ENCODE measurements around the gene CSRNP2.
"Not testable (repeated sequence)": the region's sequence is repeated elsewhere in the genome, so short reads cannot be mapped to it uniquely, and the experiment has no call there.

The CSRNP2 gene

DNA sequence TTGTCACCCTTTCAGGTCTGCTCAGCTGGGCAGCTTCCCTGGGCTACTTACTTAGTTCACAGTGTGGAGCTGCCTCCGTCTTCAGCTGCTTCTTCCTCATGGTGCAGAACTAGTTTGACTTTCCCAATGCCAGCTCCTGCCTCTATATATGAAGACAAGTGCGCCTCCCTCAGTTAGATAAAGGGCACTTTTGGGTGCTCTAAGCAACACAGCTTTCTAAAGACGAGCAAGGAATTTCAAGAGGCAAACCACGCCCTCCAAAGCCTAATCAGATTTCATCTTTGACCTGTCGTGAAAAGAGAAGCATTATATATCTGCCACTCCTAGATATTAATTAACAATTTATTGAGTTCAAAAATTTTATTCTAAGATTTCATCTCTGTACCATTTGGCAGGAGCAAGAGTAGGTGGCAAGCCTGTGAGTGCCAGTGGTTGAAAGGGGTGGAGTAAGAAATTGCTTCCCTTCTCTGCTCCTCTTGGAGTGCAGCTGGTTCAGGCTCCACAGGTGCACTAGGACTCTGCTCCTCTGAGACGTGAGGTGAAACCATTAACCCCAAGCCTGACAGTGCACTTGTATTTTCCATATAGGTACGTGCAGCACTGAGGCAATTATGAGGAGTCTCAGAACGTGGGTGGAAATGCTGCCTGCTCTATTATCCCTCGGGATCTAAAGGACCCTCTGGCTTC is 55.1 kb downstream of the CSRNP2 start:
- peak; percentile 73 for DNase-seq (ENCODE audit: low read depth)

DNA sequence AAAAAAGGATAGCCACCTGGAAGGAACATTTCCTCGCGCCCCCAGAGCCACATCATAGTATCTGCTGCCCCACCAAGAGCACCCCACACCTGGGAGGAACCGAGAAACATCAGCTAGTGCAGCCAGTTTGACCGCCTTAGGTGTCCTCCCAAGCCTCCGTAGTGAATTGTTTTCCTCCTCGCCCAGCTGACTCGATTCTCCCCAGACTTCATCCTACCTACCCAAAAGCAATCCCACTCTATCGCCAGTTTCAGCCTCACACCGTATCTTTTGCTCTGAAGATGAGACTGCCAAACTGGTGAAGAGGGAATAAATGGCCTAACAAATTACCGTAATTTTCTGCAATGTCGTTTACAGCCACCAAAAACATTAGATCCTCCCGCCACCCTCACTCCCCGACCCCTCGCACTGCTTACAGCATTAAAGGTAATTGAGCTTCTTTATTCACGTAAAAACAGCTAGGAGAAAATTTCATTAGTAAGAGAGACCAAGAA is 56.0 kb downstream of the CSRNP2 start:
- no peak for DNase-seq (ENCODE audit: low read depth)

GRCh38 chr12:51025836-51026638 is 57.4 kb downstream of the CSRNP2 start, which contains the start of gene SLC11A2:
Gene SLC11A2 (minus strand): TSS chr12:51026384. CDS start chr12:51010728, 15,656 bp downstream.
- peak; percentile 96 for DNase-seq (ENCODE audit: low read depth)

DNA sequence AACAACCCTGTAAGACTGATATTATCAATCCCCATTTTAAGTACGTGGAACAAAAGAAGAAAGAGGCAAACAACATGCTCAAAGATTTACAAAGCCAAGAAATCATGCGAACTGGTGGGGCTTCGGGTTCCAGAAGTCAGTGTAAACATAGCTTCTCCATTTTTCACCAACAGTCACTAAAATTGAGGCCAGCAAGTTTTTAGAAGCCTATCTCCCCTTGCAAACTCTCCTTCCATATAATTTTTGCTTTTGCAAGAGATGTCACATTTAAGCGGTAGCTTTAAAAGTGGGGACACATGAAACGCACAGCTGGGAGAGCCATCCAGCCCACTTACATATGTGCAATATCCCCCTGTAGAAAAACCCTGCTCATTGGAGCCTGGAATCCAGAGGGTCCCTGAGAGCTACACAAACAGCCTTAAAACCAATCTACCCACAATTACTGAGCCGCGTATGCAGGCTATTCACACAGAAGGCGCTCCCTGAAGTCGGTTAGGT is 58.0 kb downstream of the CSRNP2 start:
- no peak for DNase-seq (ENCODE audit: low read depth)

DNA sequence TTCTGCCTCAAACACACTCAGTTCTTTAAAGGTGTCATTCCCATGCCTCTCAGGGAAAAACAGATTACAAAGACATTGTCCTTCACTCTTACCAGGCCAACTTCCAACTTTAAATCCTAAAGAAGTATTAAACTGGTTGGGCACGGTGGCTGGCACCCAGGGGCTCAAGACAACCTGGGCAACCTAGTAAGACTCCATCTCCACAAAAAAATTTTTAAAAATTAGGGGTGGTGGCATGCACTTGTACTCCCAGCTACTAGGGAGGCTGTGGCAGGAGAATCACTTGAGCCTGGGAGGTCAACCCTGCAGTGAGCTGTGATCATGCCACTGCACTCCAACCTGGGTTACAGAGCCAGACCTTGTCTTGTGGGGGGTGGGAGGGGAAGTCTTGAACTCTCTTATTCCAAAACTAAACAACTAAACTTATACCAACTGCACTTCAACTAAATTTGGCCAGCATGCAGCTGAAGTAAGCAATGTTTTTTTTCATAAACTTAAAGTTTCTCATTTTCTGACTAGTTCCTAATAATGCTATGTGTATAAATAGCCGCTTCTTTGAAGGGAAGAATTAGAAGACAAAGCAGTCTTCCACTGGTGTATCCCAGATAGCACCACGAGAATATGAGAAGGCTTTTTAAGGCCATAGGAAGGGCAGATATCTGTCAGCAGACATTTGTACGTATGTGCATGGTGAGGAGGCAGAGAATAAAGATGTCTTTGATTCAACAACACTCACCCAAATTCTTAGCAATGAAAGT is 59.6 kb downstream of the CSRNP2 start:
- no peak for DNase-seq (ENCODE audit: low read depth)

DNA sequence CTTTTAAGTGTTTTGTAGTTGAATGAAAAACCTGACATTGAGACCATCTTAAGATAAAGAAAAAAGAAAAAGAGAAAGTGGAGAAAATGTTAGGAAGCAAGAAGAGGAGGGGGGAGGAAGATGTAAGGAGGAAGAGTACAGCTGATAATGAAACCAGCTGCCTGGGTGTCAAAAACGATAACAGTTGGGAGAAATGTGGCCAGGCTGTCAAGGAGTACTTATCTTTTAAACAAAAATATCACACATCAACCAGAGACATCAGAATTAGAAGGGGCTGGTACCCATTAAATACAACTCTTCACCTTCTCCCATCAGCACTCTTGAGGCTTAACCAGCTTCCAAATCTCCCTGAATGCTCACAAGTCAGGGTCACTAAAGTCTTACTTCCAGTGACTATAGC is 61.7 kb downstream of the CSRNP2 start:
- DNase-seq (ENCODE audit: low read depth), result no peak

GRCh38 chr12:51020448-51021182 is 62.8 kb downstream of the CSRNP2 start:
- DNase-seq (ENCODE audit: low read depth), result no peak

DNA sequence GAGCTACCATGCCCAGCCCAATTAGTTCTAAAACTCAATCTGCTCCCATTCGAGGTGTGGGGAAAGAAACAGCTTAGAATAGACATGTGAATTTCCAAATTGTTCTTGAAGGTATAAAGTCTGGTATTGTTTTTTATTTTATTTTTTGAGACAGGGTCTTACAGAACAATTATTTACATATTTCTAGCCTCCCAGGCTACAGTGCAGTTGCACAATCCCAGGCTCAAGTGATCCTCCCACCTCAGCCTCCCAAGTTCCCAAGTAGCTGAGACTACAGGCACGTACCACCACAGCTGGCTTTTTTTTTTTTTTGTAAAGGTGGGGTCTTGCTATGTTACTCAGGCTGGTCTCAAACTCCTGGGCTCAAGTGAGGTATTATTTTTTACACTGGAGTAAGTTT is 63.5 kb downstream of the CSRNP2 start:
- no peak for DNase-seq (ENCODE audit: low read depth)

- DNase-seq (ENCODE audit: low read depth), result no peak
Measured at GRCh38 chr12:51018956-51019355, 64.4 kb downstream of the CSRNP2 start.

DNA sequence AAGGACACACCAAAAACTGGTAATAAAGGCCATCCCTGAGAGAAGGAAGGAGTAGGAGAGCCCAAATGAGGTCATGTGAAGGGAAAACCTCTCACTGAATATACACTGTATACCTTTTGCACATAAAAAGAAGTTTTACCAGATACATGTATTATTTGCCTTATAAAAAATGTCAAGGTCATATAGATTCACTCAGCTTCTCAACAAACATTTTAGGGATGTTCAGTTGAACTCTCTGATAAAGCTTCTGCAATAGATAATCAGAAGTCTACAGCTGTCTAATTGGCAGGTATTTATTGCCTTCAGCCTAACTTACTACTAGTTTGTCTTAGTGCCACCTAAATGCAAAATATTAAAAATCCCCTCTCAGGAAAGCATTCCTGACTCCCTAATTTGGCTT is 65.9 kb downstream of the CSRNP2 start:
- DNase-seq (ENCODE audit: low read depth), result no peak

- not testable (repeated sequence) for DNase-seq (ENCODE audit: low read depth)
Measured at GRCh38 chr12:51014467-51014866, 68.9 kb downstream of the CSRNP2 start.

DNA sequence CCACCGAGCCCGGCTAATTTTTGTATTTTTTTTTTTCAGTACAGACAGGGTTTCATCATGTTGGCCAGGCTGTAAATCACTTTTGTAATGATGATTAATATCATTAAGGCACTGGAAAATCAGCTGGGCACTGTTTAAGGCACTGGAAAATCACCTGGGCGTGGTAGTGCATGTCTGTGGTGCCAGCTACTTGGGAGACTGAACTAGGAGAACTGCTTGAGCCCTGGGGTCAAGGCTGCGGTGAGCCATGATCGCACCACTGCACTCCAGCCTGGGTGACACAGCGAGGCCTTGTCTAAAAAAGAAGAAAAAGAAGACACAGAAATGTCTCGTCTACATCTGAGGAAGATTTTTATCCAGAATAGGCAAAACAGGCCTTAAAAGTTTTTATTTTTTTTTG is 70.0 kb downstream of the CSRNP2 start:
- DNase-seq (ENCODE audit: low read depth), result no peak

DNA sequence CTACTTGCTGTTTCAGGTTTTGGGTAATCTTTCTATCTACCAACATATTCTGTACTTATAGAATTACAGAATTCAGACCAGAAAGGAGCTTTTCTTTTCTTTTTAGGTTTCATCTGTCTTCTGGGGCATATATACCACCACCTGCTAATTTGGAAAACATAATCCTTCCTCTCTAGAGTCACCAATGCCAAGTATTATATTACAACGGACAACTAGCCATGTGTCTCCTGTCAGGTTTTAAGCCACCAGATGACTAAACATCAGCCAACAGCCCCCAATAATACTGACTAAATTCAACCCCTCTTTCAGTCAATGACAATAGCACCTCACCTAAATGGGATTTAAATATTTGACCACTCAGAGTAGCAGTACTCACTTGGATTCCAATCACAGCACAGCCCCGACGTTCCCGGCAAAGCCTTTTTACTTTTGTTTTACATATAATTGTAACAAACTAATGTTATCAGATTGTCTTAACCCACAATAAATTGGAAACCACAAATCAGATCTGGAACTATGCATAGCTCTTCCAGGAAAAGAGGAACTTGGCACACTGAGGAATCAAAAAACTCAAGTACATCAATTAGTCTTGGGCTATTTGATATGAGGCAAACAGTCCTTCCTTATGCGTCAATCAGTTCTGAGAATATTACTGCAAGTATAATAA is 70.7 kb downstream of the CSRNP2 start:
- no peak for DNase-seq (ENCODE audit: low read depth)

GRCh38 chr12:51011955-51012354 is 71.4 kb downstream of the CSRNP2 start:
- DNase-seq (ENCODE audit: low read depth), result no peak
